GM18870 (cell line): ENCODE results near the gene MAGED4.
"Not testable (repeated sequence)": the region's sequence is repeated elsewhere in the genome, so short reads cannot be mapped to it uniquely, and the experiment has no call there.

ENCODE experiments used
- ATAC-seq: cut with Tn5 transposase; IDR thresholded peaks from one replicate; pipeline ENCODE4 v1.9.1; 2021; ENCODE audit warnings: moderate library complexity; ENCODE audit not compliant: unreplicated experiment

The MAGED4 gene

GRCh38 chrX:52184440-52185077, at the start of gene MAGED4:
MAGED4 (plus strand) TSS chrX:52184888; CDS start chrX:52185923, 1,035 bp downstream.
- not testable (repeated sequence) for ATAC-seq

GRCh38 chrX:52138830-52139544, 45.7 kb upstream of the MAGED4 start:
- no peak for ATAC-seq

DNA sequence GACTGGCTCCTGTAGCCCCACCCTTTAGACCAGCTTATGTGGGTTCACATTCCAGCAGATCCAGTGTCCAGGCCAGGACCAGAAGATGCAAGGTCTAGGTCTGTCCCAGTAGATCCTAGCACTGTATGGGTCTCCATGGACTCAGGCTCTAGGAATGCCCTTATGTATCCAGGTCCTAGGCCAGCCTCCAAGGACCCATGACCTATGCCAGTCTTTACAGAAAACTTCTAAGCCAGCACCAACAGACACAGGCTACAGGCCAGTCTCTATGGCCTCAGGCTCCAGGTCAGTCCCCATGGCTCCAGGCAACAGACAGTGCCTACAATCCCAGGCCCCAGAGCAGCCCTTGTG, 45.2 kb upstream of the MAGED4 start:
- ATAC-seq: no peak

DNA sequence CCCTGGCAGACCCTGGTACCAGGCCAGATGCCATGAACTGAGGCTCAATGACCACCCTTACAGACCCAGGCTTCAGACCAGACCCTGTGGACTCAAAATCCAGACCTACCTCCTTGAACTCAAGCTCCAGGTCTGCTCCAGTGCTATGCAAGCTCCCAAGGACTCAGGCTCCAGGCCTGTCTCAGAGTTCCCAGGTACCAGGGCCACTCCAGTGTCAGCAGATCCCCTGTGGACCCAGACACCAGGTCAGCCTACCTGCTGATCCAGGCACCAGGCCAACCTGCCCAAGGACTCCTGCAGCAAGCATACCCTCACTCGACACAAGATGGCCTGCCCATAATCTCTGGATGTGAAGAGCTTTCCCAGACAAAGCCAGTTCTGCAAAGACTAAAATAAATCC, 44.7 kb upstream of the MAGED4 start:
- no peak for ATAC-seq

DNA sequence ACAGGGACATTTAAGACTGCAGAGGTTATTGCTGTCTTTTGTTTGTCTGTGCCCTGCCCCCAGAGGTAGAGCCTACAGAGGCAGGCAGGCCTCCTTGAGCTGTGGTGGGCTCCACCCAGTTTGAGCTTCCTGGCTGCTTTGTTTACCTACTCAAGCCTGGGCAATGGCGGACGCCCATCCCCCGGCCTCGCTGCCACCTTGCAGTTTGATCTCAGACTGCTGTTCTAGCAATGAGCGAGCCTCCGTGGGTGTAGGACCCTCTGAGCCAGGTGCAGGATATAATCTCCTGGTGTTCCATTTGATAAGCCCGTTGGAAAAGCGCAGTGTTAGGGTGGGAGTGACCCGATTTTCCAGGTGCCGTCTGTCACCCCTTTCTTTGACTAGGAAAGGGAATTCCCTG, 34.0 kb upstream of the MAGED4 start:
- not testable (repeated sequence) for ATAC-seq

- not testable (repeated sequence) for ATAC-seq
These were observed 24.5 kb upstream of the MAGED4 start for GRCh38 chrX:52160140-52160539.

GRCh38 chrX:52166840-52167239, 17.8 kb upstream of the MAGED4 start:
- ATAC-seq: no peak

GRCh38 chrX:52171055-52171454, 13.6 kb upstream of the MAGED4 start:
- not testable (repeated sequence) for ATAC-seq

GRCh38 chrX:52185078-52185453, 378 bp downstream of the MAGED4 start:
- not testable (repeated sequence) for ATAC-seq

- ATAC-seq: not testable (repeated sequence)
These were observed 26.7 kb downstream of the MAGED4 start for GRCh38 chrX:52211405-52211804.

GRCh38 chrX:52213276-52213675, 28.6 kb downstream of the MAGED4 start:
- no peak for ATAC-seq

GRCh38 chrX:52216541-52216940, 31.9 kb downstream of the MAGED4 start:
- ATAC-seq: no peak

DNA sequence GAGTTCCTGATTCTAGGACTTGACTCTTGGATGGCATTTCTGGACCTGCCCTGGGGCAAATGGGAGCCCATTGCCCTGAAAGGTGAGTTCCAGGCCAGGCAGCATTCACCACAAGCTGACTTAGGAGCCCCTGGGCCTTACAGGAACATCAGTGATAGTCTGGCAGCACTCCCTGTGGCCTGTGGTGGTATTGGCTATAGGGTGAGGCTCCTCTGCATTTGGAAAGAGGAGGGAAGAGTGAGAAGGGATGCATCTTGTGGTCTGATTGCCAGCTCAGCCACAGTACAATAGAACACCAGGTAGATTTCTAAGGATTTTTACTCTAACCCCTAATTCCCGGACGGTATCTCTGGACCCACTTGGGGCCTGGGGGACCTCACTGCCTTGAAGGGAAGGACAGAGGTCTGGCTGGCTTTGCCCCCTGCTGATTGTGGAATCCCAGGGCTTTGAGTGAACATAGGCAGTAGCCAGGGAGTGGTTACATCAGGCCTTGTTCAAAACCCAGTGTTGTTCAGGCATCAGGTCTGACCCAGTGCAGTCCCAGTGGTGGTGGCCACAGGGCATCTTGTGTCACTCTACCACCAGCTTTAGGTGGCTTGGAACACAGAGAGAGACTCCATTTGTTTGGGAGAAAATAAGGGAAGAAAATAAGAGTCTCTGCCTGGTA, 32.9 kb downstream of the MAGED4 start:
- no peak for ATAC-seq

- ATAC-seq: no peak
These were observed 36.2 kb downstream of the MAGED4 start for GRCh38 chrX:52220936-52221335.
